Stimulated activated CD4-positive, alpha-beta T cell treated with anti-CD3 and anti-CD28 coated beads, TNF-alpha, amount 100 ng/mL, for 48 hours (primary cell): ENCODE measurements around the gene HECTD4.

Source experiments
- DNase-seq, 3 donors: peaks; one replicate each; pipeline ENCODE4 v3.0.0-alpha.2; 2020; ENCODE audit warnings: low read depth in 3 of 3

Gene HECTD4

GRCh38 chr12:112322441-112322840 is 59.8 kb downstream of the HECTD4 start:
- no peak for DNase-seq

- no peak for DNase-seq
Observed at GRCh38 chr12:112321245-112321644, 61.0 kb downstream of the HECTD4 start.

DNA sequence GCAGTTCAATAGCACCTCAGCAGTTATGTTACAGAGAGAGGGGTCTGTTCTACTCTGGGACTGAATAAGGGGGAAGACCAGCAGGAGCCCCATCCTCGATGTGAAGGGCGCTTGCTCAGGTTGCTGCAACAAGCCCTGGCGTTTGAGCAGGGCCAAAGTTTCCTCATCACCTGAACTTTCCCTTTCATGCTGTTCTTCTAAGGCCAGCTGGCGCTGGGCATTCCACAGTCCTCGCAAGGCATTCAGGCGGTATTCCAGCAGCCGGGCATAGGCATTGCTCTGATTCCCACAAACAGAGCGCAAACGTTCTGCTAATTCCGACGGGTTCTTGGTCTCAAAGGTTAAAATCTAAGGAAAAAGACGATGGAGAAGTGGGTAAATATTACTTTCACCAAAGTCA is 62.8 kb downstream of the HECTD4 start:
- DNase-seq, result no peak

GRCh38 chr12:112317481-112317880 is 64.8 kb downstream of the HECTD4 start:
- DNase-seq, result no peak

GRCh38 chr12:112314981-112315380 is 67.2 kb downstream of the HECTD4 start:
- DNase-seq, result no peak

GRCh38 chr12:112309797-112310196 is 72.4 kb downstream of the HECTD4 start:
- no peak for DNase-seq

DNA sequence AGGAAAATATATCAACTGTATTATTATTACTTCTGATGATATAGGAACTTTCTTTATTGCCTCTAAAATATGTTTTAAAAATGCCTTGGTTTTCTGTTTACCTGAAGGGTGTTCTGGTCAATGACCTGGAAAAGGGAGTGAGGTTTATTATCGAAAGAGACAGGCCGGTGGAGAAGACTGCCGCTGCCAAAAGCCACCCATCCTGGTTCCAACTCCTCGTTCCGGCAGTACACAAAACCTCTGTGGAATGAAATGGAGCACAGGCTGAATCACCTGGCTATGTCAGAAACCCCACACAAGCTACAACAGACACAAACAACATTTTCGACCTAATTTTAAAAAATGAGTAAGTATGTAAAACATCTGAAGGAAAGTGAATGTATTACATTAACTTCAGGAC is 73.6 kb downstream of the HECTD4 start:
- DNase-seq, result no peak

- no peak for DNase-seq
Observed at GRCh38 chr12:112308161-112308560, 74.1 kb downstream of the HECTD4 start.

- DNase-seq, result no peak
Observed at GRCh38 chr12:112307317-112308011, 74.8 kb downstream of the HECTD4 start.

GRCh38 chr12:112305951-112306350 is 76.3 kb downstream of the HECTD4 start:
- DNase-seq, result no peak

DNA sequence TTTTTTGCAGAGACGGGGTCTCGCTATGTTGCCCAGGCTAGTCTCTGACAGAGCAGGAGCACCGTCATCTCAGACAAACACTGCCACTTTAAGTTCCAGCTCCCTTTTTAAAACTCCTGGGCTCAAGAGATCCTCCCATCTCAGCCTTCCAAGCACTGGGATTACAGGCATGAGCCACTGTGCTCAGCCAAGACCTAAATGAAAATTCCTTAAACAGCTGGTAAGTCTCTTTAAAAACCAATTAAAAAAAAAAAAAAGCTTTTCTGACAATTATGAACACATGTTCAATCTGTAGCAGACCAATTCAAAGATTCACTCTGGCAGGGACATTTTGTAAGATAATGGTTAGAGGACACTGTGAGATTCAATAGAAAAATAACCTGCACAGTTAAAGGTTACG is 77.8 kb downstream of the HECTD4 start:
- no peak for DNase-seq

DNA sequence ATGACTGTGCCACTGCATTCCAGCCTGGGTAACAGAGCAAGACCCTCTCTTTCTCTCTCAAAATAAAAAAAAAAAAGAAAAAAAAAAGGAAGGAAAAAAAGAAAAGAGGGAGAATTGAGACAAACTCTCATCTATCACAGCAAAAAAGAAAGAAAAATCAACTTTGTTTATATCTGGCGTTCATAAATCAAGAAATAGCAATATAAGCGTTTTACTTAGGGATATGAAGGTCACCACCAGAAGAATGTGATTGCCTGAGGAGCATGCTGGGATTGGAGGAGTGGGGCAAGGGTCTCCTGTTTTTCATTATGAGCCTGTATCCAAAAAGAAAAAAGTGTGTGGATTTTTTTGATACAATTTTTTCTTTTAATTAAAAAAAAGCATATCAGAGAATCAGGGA is 78.4 kb downstream of the HECTD4 start:
- DNase-seq, result no peak

DNA sequence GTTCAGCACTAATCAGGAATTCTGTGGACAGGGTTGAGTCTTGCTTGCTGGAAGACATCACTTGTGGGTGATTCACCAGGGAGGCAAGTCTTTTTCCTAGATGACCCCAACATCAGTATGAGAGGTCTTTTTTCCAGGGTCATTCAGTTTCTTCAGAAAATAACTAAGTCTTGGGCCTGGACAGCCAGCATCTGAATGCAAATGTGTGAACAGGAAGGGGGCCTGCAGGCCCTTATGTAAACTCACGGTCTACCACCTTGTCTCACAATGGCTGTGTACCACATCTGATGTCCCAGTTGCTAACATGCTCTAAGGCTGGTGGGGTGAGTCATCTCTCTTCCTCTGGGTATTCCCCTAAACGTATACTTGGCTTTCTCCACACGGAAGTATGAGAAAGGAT is 79.2 kb downstream of the HECTD4 start:
- peak; percentile 24 to 39 (median 27) for DNase-seq

- DNase-seq, result no peak
Observed at GRCh38 chr12:112299704-112300103, 82.5 kb downstream of the HECTD4 start.

- no peak for DNase-seq
Observed at GRCh38 chr12:112297188-112297587, 85.0 kb downstream of the HECTD4 start.

DNA sequence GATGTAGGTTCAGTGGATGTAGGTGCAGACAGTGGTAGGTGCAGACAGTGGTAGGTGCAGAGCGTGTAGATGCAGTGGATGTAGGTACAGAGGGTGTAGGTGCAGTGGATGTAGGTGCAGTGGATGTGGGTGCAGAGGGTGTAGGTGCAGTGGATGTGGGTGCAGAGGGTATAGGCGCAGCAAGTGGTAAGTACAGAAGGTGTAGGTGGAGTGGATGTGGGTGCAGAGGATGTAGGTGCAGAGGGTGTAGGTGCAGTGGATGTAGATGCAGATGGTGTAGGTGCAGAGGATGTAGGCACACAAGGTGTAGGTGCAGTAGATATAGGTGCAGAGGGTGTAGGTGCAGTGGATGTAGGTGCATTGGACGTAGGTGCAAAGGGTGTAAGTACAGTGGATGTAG is 86.0 kb downstream of the HECTD4 start:
- no peak for DNase-seq

- no peak for DNase-seq
Observed at GRCh38 chr12:112294793-112295192, 87.4 kb downstream of the HECTD4 start.

GRCh38 chr12:112288638-112289037 is 93.6 kb downstream of the HECTD4 start:
- no peak for DNase-seq

DNA sequence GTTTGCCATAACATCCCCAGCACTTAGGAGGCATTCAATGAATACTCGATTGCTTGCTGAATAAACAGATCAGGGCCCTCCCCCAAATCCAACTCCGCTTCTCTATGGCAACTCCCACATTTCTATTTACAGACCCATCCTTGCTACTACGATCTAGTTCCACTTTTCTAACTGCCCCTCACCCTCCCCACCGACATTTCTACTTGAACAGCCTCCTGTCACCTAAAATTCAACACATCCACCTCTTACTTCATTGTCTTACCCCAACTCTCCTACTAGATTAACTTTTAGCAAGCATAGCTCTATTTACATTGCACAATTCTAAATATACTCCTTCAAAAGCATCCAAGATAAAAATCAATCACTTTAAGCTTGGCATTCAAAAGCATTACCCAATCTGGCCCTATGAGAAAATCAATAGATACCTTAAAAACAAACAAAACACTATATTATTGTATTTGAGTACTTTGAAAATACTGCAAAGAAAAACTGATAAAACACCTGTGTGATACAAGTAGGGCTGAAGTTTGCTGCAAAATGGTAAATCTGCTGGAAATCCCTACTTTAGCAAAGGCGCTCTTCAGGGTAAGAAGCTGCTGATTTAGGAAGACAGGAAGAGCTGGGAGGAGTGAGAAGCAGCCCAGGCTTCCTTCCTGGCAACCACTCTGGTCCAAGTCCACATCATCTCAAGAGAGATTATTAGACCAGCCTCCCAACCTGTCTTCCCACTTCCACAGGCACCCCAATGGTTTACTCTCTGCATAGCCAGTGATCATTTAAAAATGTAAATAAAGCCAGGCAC is 96.4 kb downstream of the HECTD4 start:
- DNase-seq, result no peak

DNA sequence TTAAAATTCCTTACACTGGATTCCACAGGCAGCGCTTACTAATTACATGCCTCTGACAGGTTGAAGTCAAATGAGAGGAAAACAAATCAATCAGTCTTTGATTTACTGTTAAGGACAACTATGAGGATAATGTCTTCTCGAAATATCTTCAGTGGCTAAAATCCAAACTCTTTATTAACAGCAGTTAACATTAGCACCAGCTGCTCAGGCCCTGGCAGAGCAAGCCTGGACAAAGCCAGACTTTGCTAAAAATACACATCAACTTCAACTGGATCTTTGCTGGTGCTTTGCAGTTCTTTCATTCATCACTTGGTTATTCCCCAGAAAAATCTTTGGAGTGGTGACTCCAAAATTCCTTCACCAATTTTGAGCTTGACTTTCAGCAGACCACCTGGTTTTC is 98.7 kb downstream of the HECTD4 start:
- no peak for DNase-seq

DNA sequence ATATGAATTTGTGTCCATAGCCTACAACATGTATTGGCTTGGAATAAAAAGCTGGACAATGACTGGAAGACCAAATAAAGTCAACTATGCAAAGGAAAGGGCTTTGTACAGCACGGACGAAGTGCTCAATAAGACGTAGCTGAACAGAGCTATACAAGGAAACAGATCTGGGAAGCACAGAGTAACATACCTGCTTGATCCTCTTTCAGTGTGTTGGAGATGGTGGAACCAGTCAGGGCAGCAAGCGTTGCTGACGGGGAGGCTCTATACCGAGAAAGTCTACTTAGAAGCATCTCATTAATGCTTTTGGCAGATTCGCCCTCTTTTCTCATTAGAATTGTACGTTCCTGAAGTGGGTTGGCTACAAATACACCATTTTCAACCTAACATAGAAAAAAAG is 99.3 kb downstream of the HECTD4 start:
- no peak for DNase-seq

GRCh38 chr12:112275836-112276235 is 106.4 kb downstream of the HECTD4 start:
- no peak for DNase-seq

DNA sequence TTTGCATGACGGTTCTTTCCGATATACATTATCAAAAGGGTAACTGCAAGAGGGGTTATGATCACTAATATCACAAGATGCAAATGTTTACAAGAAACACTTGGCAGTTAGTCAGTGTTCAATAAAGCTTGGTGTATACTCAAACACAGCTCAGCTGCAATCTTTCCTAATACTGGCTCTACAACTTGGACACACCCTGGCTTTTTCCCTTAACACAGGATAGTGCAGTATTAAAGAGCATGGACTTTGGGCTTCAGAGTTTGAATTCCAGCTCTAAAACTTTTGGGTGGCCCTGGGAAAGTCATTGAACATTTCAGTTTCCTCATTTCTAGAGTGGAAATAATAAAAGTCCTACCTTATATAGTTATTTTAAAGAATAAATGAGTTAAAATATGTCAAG is 107.0 kb downstream of the HECTD4 start:
- no peak for DNase-seq
